H1 (cell line): ENCODE results near the gene FARS2. TPM values are rescaled to one million over a fixed set of nuclear protein-coding genes. Genes with fewer than 3 reads are reported as not detected.

Experiments
- PHF8 ChIP-seq: fragments of 200-600 bp; sonication (generic); conservative IDR thresholded peaks from 2 replicates; pipeline ENCODE4 v1.7.1; 2012; ENCODE audit warnings: low read depth, mild to moderate bottlenecking, inconsistent platforms, low read length, moderate library complexity
- polyA plus RNA-seq, 7 experiments: library from polyadenylated mRNA; depleted of rRNA in 3 of 7; stranded (reverse) in 5 of 7; unstranded in 2 of 7; fragments of >200 nt in 5 of 7; fragments of 200-250 nt in 2 of 7; gene quantifications; 1 replicate in 5 of 7; 2 replicates in 1 of 7; 4 replicates in 1 of 7; pipeline versions ENCODE4 v1.2.1 to v1.2.3, GENCODE V29; 2011 to 2013; ENCODE audit warnings: missing spikeins in 2 of 7, mixed read lengths in 2 of 7
- total RNA-seq: library from RNA; stranded (reverse); fragmentation: NEBNext Ultra II Directional; extraction: Animal tissue kit (Norgen Biotek cat#: 25700); gene quantifications from 2 replicates; pipeline ENCODE4 v1.2.1, GENCODE V29; 2021

Gene FARS2
- total and polyA plus RNA-seq, 2 of the 8 experiments (the other 6 are each of a cell fraction or from before 2014, with no cell fraction given): 11.7 to 14.4 TPM

DNA sequence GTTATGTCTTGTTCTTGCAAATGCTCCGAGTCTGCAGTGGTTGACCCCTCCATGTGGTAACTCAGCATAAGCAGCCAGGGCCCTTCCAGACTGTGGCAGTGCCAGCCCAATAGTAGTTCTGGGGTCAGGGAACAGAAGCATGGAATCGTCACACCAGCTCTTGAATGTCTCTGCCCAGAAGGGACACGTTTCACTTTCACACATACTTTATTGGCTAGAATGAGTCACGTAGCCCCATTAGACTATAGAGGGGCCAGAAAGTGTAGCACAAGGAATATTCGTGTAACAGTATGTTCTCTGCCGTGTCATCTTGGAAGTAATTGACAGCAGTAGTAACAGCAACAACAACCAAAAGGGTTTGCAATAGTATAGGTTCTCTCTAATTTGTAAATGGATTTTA is 254.7 kb downstream of the FARS2 start (continued):
- TF ChIP-seq PHF8: no peak
- TF ChIP-seq, all 59 proteins: peak for 0
